Measurements from ENCODE around the gene PTPRT. TPM values are rescaled to one million over a fixed set of nuclear protein-coding genes. Genes with fewer than 3 reads are reported as not detected.

The PTPRT gene
- total and polyA plus RNA-seq, 12 donors = 0.04 to 0.53 (median 0.22) TPM; not detected in 1

DNA sequence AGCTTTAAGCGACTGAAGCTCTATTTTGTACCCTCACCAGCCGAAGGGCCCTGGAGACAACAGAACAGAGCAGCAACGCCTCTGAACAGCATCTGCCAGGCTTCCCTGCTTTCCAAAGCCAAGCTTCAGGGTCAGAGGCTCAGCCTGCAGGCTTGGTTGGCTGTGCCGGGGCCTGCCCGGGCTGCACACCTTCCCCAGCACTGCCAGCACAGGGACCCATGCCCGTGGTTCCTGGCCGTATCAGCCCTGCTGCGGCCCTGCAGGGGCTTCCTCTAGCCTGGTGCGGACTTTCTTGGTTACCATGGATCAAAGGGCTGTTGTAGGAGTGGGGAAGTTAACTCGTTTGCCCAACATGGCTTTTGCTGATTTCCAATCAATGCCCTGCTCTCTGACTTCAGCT, 830.1 kb downstream of the PTPRT start:
- no peak for ATAC-seq
- H3K4me3 ChIP-seq = no peak overlapping the region
- 88 to 89% methylated on average over 10 of the region's 10 CpGs for WGBS, 2 donors

DNA sequence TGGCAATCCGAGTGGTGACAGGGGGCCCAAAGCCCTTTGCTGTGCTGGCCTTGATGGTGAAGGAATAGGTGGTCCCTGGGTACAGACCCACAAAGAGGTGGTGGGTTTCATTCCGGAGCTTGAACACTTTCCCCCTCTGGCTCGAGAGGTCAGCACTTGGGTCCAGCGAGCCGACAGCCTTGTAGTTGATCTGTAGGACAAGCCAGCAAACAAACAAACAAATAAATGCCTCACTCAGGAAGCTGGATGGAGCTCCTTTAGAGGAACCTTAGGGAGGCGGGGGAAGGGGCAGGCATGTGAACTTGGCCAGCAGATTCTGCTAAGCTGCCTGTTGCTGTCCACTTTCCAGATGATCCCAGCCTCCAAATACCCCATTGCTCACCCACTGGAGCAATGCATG, 837.6 kb downstream of the PTPRT start:
- DNase-seq = no peak
- H3K4me1 ChIP-seq = no peaks in the 10 kb centered on the region
- 53 to 54% methylated on average over 6 of the region's 6 CpGs for WGBS, 2 donors

More for the DNA sequence above, 830.1 kb downstream of the PTPRT start:
- Histone ChIP-seq H3K9me3 (no peaks in the 10 kb centered on the region), H3K4me1 (no peaks in the 10 kb centered on the region), H3K27ac (no peak overlapping the region), H3K27me3 (peaks cover 0 to 6% (median 0%) of the 10 kb centered on the region in 7 donors), H3K36me3 (no peaks in the 10 kb centered on the region)
- TF ChIP-seq, protein P1, sequence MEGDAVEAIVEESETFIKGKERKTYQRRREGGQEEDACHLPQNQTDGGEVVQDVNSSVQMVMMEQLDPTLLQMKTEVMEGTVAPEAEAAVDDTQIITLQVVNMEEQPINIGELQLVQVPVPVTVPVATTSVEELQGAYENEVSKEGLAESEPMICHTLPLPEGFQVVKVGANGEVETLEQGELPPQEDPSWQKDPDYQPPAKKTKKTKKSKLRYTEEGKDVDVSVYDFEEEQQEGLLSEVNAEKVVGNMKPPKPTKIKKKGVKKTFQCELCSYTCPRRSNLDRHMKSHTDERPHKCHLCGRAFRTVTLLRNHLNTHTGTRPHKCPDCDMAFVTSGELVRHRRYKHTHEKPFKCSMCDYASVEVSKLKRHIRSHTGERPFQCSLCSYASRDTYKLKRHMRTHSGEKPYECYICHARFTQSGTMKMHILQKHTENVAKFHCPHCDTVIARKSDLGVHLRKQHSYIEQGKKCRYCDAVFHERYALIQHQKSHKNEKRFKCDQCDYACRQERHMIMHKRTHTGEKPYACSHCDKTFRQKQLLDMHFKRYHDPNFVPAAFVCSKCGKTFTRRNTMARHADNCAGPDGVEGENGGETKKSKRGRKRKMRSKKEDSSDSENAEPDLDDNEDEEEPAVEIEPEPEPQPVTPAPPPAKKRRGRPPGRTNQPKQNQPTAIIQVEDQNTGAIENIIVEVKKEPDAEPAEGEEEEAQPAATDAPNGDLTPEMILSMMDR (IDR thresholded peaks at IDR 0.05) = no peak
- intact Hi-C loops (cut with DNase I) = no loop called here
- no peak for DNase-seq

DNA sequence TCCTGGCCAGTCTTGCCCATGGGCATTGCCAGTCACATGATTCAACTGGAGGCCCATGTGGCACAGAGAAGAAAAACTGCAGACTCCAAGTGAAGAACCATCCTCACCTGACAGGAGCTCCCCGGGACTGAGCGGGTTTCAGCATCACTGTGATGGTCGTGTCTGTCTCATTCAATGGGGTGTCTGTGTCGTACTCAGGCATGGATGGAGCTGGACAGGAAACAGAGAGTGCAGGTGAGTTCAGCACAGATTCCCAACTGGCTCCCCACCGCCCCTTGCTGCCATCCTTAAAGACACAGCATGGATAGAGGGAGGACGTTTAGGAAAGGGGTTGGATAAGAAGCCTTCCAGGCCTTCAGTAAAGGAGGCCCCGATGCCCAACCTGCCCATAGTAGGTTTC, 839.2 kb downstream of the PTPRT start:
- no peaks in the 10 kb centered on the region for H3K9me3 ChIP-seq
- intact Hi-C loops (cut with DNase I) = no loop called here
- no peaks in the 10 kb centered on the region for H3K4me1 ChIP-seq
- TF ChIP-seq, protein P1 (IDR thresholded peaks at IDR 0.05) = no peak
- no peak overlapping the region for H3K27ac ChIP-seq
- 85 to 87% methylated on average over 7 of the region's 7 CpGs for WGBS, 2 donors
- H3K27me3 ChIP-seq = no peaks in the 10 kb centered on the region
- DNase-seq (no peak), ATAC-seq (no peak)
- no peaks in the 10 kb centered on the region for H3K36me3 ChIP-seq
- H3K4me3 ChIP-seq = no peak overlapping the region

More for the DNA sequence above, 837.6 kb downstream of the PTPRT start:
- no peaks in the 10 kb centered on the region for H3K36me3 ChIP-seq
- intact Hi-C loops (cut with DNase I) = no loop called here
- no peak overlapping the region for H3K27ac ChIP-seq
- no peaks in the 10 kb centered on the region for H3K9me3 ChIP-seq
- peaks cover 0 to 6% (median 0%) of the 10 kb centered on the region in 7 donors for H3K27me3 ChIP-seq
- ATAC-seq = no peak
- TF ChIP-seq, protein P1 (IDR thresholded peaks at IDR 0.05) = no peak
- no peak overlapping the region for H3K4me3 ChIP-seq

DNA sequence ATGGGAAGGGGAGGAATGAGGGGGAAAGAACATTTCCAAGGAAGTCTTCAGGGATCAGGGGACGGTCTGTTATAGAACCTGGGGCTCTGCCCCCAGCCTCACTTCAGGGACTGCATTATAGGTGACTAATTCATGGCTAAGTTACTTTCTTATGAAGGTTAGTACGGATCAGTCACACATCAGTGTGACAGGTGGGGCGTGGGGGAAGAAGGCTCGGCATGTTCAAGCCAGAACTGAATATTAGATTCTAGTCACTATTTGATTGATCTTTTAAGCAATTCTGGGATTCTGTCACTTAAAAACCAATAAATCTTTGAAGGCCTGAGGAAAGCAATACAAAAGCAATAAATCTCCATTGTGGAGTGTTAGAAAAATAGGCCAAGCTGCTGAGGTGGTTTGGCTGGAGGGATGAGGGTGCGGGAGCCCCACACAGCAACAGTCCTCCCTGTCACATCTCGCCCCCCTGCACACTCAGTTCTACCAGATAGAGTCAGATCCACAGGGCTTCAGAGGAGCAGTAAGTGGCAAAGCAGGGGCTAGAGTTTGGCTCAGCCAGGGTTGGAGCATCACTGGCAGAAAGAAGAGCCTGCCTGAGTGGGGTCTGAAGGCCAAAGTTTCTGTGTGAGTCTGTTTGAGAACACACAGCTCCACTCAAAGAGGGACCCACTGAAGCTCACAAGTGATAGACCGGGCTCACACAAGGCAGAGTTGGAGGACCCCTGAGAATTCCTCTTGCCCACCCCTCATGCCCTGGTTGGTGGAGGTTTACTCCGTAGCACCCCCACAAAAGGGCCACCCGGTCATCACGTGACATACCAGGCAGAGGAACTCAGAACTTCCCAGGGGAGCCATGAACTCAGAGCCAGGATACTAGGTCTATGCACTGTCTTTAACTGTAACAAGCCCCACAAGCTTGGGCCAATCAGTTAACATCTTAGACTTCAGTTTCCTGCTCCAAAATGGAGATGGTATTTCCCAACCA, 843.2 kb downstream of the PTPRT start:
- intact Hi-C loops (cut with DNase I) = no loop called here
- no peaks in the 10 kb centered on the region for H3K4me1 ChIP-seq
- H3K9me3 ChIP-seq = no peaks in the 10 kb centered on the region
- DNase-seq (no peak), ATAC-seq (no peak)
- TF ChIP-seq, protein P1 (IDR thresholded peaks at IDR 0.05) = no peak
- WGBS, 2 donors = 89 to 91% methylated on average over 10 of the region's 10 CpGs
- no peak overlapping the region for H3K27ac ChIP-seq
- H3K4me3 ChIP-seq = no peak overlapping the region
- no peaks in the 10 kb centered on the region for H3K36me3 ChIP-seq
- no peaks in the 10 kb centered on the region for H3K27me3 ChIP-seq

Data from heart right ventricle (tissue), 16 donors.